Mucosa of rectum (tissue), 2 donors: ENCODE measurements around the gene ATP6V1B1.

ENCODE experiments used
- H3K27ac ChIP-seq, 2 donors: one replicate each; pipeline ENCODE4 v1.7.0; 2013; ENCODE audit warnings: inconsistent platforms in 2 of 2, low read depth in 2 of 2, low read length in 2 of 2
- H3K27me3 ChIP-seq, 2 donors: one replicate each; pipeline ENCODE4 v1.7.0; 2013; ENCODE audit warnings: low read length in 2 of 2; ENCODE audit not compliant: control insufficient read depth in 2 of 2, insufficient read depth in 2 of 2
- H3K36me3 ChIP-seq, 2 donors: one replicate each; pipeline ENCODE4 v1.7.0; 2013; ENCODE audit warnings: low read length in 2 of 2; ENCODE audit not compliant: control insufficient read depth in 2 of 2, insufficient read depth in 2 of 2
- H3K4me1 ChIP-seq, 2 donors: one replicate each; pipeline ENCODE4 v1.7.0; 2013; ENCODE audit warnings: low read length in 2 of 2, mild to moderate bottlenecking in 1 of 2; ENCODE audit not compliant: control insufficient read depth in 2 of 2, insufficient read depth in 2 of 2
- H3K4me3 ChIP-seq, 2 donors: one replicate each; pipeline ENCODE4 v1.7.0; 2013; ENCODE audit warnings: low read length in 2 of 2
- H3K9ac ChIP-seq, 2 donors: one replicate each; pipeline ENCODE4 v1.7.0; 2013; ENCODE audit warnings: low read length in 2 of 2, low read depth in 1 of 2, mild to moderate bottlenecking in 1 of 2
- H3K9me3 ChIP-seq, 2 donors: one replicate each; pipeline ENCODE4 v1.7.0; 2013; ENCODE audit warnings: low read length in 2 of 2; ENCODE audit not compliant: control insufficient read depth in 2 of 2
- donor health status: healthy.
- donor health status: Normal muscosa, but diverticular disease.

ATP6V1B1 gene

GRCh38 chr2:70892750-70893149, 43.0 kb upstream of the ATP6V1B1 start:
- Histone ChIP-seq H3K4me3 (no peak overlapping the region), H3K9me3 (no peaks in the 10 kb centered on the region), H3K9ac (no peak overlapping the region), H3K4me1 (peaks cover 5 to 10% of the 10 kb centered on the region in 2 donors), H3K36me3 (no peaks in the 10 kb centered on the region), H3K27me3 (peaks cover 64 to 77% of the 10 kb centered on the region in 2 donors), H3K27ac (no peak overlapping the region)

- Histone ChIP-seq H3K27me3 (peaks cover 64 to 77% of the 10 kb centered on the region in 2 donors), H3K4me1 (peaks cover 5 to 6% of the 10 kb centered on the region in 2 donors), H3K4me3 (no peak overlapping the region), H3K27ac (no peak overlapping the region), H3K9me3 (no peaks in the 10 kb centered on the region), H3K9ac (no peak overlapping the region), H3K36me3 (no peaks in the 10 kb centered on the region)
Measured at GRCh38 chr2:70893186-70893585, 42.5 kb upstream of the ATP6V1B1 start.

- H3K27ac ChIP-seq = no peak overlapping the region
- no peaks in the 10 kb centered on the region for H3K36me3 ChIP-seq
- H3K4me3 ChIP-seq = no peak overlapping the region
- H3K4me1 ChIP-seq = no peaks in the 10 kb centered on the region
- no peaks in the 10 kb centered on the region for H3K9me3 ChIP-seq
- peaks cover 66 to 78% of the 10 kb centered on the region in 2 donors for H3K27me3 ChIP-seq
- H3K9ac ChIP-seq = no peak overlapping the region
Measured at GRCh38 chr2:70894765-70895164, 40.9 kb upstream of the ATP6V1B1 start.

GRCh38 chr2:70895249-70895648, 40.5 kb upstream of the ATP6V1B1 start:
- H3K4me3 ChIP-seq = no peak overlapping the region
- H3K27me3 ChIP-seq = peaks cover 62 to 78% of the 10 kb centered on the region in 2 donors
- H3K27ac ChIP-seq = no peak overlapping the region
- no peak overlapping the region for H3K9ac ChIP-seq
- no peaks in the 10 kb centered on the region for H3K36me3 ChIP-seq
- H3K4me1 ChIP-seq = peaks cover 0 to 3% of the 10 kb centered on the region in 2 donors
- H3K9me3 ChIP-seq = no peaks in the 10 kb centered on the region

- Histone ChIP-seq H3K4me1 (peaks cover 4 to 11% of the 10 kb centered on the region in 2 donors), H3K9ac (no peak overlapping the region), H3K4me3 (no peak overlapping the region), H3K27ac (no peak overlapping the region), H3K9me3 (no peaks in the 10 kb centered on the region), H3K36me3 (no peaks in the 10 kb centered on the region), H3K27me3 (peaks cover 60 to 76% of the 10 kb centered on the region in 2 donors)
Measured at GRCh38 chr2:70895998-70896764, 39.5 kb upstream of the ATP6V1B1 start.

- Histone ChIP-seq H3K4me3 (no peak overlapping the region), H3K9ac (no peak overlapping the region), H3K36me3 (no peaks in the 10 kb centered on the region), H3K4me1 (peaks cover 4 to 17% of the 10 kb centered on the region in 2 donors), H3K27me3 (peaks cover 57 to 76% of the 10 kb centered on the region in 2 donors), H3K9me3 (no peaks in the 10 kb centered on the region), H3K27ac (no peak overlapping the region)
Measured at GRCh38 chr2:70896765-70897202, 38.9 kb upstream of the ATP6V1B1 start.

- Histone ChIP-seq H3K4me1 (peaks cover 4 to 17% of the 10 kb centered on the region in 2 donors), H3K36me3 (no peaks in the 10 kb centered on the region), H3K9me3 (no peaks in the 10 kb centered on the region), H3K4me3 (no peak overlapping the region), H3K9ac (no peak overlapping the region), H3K27ac (no peak overlapping the region), H3K27me3 (peaks cover 52 to 78% of the 10 kb centered on the region in 2 donors)
Measured at GRCh38 chr2:70897203-70897976, 38.3 kb upstream of the ATP6V1B1 start.

- Histone ChIP-seq H3K27me3 (peaks cover 50 to 78% of the 10 kb centered on the region in 2 donors), H3K4me1 (peaks cover 4 to 17% of the 10 kb centered on the region in 2 donors), H3K9me3 (no peaks in the 10 kb centered on the region), H3K27ac (no peak overlapping the region), H3K36me3 (no peaks in the 10 kb centered on the region), H3K9ac (no peak overlapping the region), H3K4me3 (no peak overlapping the region)
Measured at GRCh38 chr2:70897977-70898226, 37.8 kb upstream of the ATP6V1B1 start.

- no peak overlapping the region for H3K27ac ChIP-seq
- no peaks in the 10 kb centered on the region for H3K36me3 ChIP-seq
- H3K4me1 ChIP-seq = peaks cover 4 to 17% of the 10 kb centered on the region in 2 donors
- no peak overlapping the region for H3K4me3 ChIP-seq
- H3K27me3 ChIP-seq = peaks cover 53 to 77% of the 10 kb centered on the region in 2 donors
- H3K9ac ChIP-seq = no peak overlapping the region
- no peaks in the 10 kb centered on the region for H3K9me3 ChIP-seq
Measured at GRCh38 chr2:70898363-70899240, 37.1 kb upstream of the ATP6V1B1 start.
